Stimulated activated CD4-positive, alpha-beta T cell treated with anti-CD3 and anti-CD28 coated beads, Interleukin-4, amount 100 ng/mL, for 1 hour (primary cell): ENCODE measurements around the gene TM4SF20.

Experiments used
- DNase-seq: peaks from one replicate; pipeline ENCODE4 v3.0.0-alpha.2; 2020

Gene TM4SF20

GRCh38 chr2:227317834-227318233 lies 61.3 kb downstream of the TM4SF20 start:
- no peak for DNase-seq

GRCh38 chr2:227313310-227313709 lies 65.8 kb downstream of the TM4SF20 start:
- no peak for DNase-seq

- no peak for DNase-seq
These were observed 66.5 kb downstream of the TM4SF20 start for GRCh38 chr2:227312579-227312978.
